ENCODE measurements around the gene KATNB1.

Gene KATNB1

DNA sequence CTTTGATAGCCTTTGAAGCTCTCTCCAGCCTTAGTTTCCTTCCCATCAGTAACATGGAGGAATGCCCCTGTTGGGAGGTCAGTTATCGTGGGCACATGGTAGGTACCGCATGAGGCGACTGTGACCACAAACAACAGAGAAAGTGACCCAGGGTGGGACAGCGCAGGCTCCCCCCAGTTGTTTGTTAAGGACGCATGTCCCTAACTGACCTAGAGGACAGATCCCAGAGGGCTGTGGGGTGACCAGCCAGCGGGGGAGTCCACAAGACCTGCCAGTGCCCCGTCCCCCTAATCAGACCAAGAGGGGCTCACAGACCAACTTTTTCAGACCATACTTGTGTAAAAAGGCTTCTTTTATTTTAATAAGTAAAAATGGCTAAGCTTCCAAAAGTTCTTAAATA is 22.3 kb downstream of the KATNB1 start:
- Histone ChIP-seq H3K9ac (ENCODE audit: low read depth, low read length) (no peak overlapping the region), H3K36me3 (ENCODE audit: insufficient read depth, low read length) (no peaks in the 10 kb centered on the region; the same call in 1 of the 2 replicates), H3K9me3 (ENCODE audit: control insufficient read depth, insufficient read depth, low read length) (no peaks in the 10 kb centered on the region), H3K4me1 (ENCODE audit: insufficient read depth, low read length) (peaks cover 8% of the 10 kb centered on the region; the same call in 1 of the 2 replicates)

DNA sequence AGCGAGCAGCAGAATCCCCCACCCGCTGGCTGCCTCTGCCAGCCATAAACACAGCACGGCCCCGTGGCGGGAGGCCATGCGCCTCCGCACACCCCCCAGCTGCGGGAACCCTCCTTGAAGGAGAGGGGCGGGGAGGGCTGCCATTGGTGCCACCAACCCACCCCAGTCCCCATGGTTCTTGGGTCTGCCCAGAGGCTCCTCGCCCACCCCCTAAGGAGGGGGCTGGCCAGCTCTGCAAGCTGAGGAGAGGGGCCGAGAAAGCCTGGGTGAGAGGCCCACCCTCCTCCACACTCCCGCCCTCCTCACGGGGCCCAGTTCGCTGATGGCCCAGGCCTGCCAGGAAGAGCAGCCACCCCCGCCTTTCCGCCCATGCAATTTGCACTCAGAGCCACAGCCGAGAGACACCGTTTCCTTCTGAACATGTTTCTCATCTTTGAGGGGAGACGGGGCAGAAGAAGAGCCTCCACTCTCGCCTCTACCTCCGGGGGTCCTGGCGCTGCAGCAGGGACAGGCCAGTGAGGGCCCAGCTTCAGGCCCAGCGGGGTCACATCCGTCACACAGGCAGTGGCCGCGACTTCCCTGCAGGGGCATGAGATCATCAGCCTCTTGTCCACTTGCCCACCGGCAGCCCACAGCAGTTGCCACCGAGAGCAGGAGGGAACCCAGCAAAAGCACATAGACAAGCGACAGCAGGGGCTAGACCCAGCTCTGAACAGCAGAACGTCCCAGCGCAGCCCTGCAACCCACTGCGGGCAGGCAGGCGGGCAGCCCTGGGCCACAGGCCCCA is 23.0 kb downstream of the KATNB1 start:
- H3K36me3 ChIP-seq (ENCODE audit: insufficient read depth, low read length) = no peaks in the 10 kb centered on the region; the same call in 1 of the 2 replicates
- H3K9ac ChIP-seq (ENCODE audit: low read depth, low read length) = no peak overlapping the region
- H3K4me1 ChIP-seq (ENCODE audit: insufficient read depth, low read length) = peaks cover 8% of the 10 kb centered on the region; the same call in 1 of the 2 replicates
- H3K9me3 ChIP-seq (ENCODE audit: control insufficient read depth, insufficient read depth, low read length) = no peaks in the 10 kb centered on the region

DNA sequence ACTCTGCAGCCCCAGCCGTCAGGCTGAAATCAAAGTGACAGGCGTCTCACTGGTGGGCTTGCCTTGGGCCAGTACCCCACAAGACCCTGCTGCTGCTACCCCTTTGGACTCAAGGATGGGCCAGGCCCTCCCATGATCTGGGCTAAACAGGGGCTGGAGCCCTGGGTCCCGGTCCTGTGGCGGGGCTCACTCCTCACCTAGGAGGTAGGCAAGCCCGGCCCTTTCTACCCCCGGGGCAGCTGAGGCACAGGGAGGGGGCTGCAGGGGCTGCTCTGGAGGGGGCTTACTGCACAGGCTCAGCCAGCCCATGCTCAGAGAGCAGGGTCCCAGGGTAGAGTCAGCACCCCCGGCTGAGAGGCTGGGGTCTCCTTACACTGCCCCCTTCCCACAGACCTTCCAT is 23.6 kb downstream of the KATNB1 start:
- Histone ChIP-seq H3K4me1 (ENCODE audit: insufficient read depth, low read length) (peaks cover 8% of the 10 kb centered on the region; the same call in 1 of the 2 replicates), H3K36me3 (ENCODE audit: insufficient read depth, low read length) (no peaks in the 10 kb centered on the region; the same call in 1 of the 2 replicates), H3K9me3 (ENCODE audit: control insufficient read depth, insufficient read depth, low read length) (no peaks in the 10 kb centered on the region), H3K9ac (ENCODE audit: low read depth, low read length) (no peak overlapping the region)

DNA sequence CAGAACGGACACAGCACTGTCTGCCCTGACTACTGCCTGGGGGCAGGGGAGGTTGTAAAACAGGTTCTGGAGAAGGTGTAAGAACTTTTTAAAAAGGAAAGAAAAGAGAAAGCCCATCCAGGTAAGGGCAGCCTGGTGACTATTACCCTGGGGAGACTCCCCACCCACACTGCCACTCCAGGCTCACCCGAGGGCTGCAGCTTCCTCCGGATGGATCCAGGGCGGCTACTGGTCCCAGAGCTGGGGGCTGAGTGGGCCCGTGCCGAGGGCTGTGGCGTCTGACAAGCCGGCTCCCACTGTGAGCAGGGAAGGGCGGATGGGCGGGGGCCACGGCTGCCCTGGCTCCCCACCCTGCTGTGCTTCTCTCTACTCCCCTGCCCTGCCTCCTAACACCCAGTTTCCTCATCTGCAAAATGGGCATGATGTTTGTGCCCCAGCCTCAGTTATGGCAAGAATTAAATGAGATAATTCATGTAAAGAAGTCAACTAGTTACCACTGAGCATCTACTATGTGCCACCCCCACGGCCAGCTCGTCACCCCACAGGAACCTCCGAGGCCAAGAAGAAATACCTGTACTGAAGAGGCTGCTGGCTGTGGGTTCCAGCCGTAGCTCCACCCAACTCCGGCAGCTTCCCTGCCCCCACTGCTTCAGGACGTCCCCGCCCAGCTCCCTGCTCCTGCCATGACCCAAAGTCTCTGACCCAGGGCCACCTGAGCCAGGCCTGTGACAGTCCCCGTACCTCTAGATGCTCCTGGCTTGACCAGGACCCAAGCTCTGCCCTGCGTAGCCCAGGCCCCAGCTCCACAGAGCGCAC is 24.2 kb downstream of the KATNB1 start:
- H3K9ac ChIP-seq (ENCODE audit: low read depth, low read length) = no peak overlapping the region
- H3K36me3 ChIP-seq (ENCODE audit: insufficient read depth, low read length) = no peaks in the 10 kb centered on the region; the same call in 1 of the 2 replicates

DNA sequence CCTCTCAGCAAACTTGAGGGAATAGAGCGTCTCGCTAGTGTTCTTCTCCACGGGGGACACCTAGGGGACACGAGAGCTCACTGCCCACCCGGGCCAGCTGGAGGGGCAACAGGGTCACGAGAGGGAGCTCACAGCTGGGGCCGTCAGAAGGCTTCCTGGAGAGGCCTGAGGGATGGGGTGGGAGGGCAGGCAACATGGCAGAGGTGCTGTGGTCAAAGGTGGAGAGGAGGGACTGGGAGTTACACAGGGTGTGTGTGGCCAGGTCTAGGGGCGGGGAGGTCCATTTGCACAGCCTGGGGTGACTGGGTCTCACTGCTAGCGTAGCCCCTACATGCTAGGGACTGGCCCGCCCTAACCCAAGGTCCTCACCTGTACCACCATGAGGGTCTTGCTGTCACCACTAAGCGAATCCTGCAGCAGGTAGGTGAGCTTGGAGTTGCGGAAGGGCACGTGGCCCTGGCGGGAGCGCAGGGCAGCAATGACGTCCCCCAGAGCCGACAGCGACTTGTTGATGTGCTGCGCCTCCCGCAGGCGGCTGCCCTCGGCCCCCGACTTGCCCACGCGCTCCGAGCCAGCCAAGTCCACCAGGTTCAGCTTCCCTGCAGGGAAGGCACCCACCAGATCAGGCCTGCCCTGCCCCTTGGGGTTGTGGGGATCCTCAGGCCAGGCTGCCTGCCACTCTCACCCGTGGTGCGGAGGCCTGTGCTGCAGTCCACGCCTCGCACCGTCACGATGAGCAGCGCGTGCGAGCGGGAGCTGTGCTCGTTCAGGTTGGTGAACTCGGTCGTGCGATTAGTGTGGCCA is 25.0 kb downstream of the KATNB1 start:
- Histone ChIP-seq H3K9ac (ENCODE audit: low read depth, low read length) (no peak overlapping the region), H3K4me1 (ENCODE audit: insufficient read depth, low read length) (peaks cover 16% of the 10 kb centered on the region), H3K36me3 (ENCODE audit: insufficient read depth, low read length) (no peaks in the 10 kb centered on the region; the same call in 1 of the 2 replicates), H3K9me3 (ENCODE audit: control insufficient read depth, insufficient read depth, low read length) (no peaks in the 10 kb centered on the region)

More for the DNA sequence above, 24.2 kb downstream of the KATNB1 start:
- Histone ChIP-seq H3K4me1 (ENCODE audit: insufficient read depth, low read length) (peaks cover 11% of the 10 kb centered on the region; the same call in 1 of the 2 replicates), H3K9me3 (ENCODE audit: control insufficient read depth, insufficient read depth, low read length) (no peaks in the 10 kb centered on the region)

DNA sequence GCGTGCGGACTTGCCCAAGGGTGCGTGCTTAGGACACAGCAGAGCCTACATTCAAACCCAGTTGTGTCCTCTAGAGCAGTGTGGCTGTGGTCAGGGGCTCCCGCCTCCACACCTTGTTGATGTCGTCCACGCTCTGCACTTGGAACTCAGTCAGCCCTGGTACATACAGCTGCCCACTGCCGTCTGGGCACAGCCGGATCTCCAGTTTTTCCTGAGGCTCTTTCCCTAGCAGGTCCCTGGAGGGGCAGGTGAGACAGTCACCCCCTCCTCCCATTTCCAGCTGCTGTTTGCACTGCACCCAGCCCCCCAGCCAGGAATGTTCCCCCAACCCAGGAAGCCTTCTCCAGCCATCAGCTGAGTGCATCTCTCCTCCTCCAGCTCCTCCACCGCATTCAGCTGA is 25.7 kb downstream of the KATNB1 start:
- no peak overlapping the region for H3K9ac ChIP-seq (ENCODE audit: low read depth, low read length)
- no peaks in the 10 kb centered on the region; the same call in 1 of the 2 replicates for H3K36me3 ChIP-seq (ENCODE audit: insufficient read depth, low read length)
- no peaks in the 10 kb centered on the region for H3K9me3 ChIP-seq (ENCODE audit: control insufficient read depth, insufficient read depth, low read length)
- peaks cover 17% of the 10 kb centered on the region for H3K4me1 ChIP-seq (ENCODE audit: insufficient read depth, low read length)

DNA sequence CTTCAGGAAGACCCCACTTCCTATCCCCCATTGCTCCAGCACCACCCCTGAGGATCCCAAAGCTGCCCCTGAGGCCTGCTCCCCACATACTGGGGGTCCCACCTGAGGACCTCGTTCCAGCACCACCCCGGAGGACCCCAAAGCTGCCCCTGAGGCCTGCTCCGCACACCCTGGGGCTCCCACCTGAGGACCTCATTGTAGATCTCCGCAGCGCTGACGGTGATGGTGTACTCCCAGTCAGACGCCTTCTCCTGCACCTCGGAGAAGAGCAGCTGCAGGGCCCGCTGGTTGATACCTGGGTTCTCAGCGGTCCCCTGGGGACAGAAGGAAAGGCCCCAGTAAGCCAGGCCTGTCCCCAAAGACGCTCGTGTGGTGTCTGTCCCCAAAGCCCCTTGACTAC is 26.4 kb downstream of the KATNB1 start:
- Histone ChIP-seq H3K36me3 (ENCODE audit: insufficient read depth, low read length) (no peaks in the 10 kb centered on the region; the same call in 1 of the 2 replicates), H3K9me3 (ENCODE audit: control insufficient read depth, insufficient read depth, low read length) (no peaks in the 10 kb centered on the region), H3K9ac (ENCODE audit: low read depth, low read length) (no peak overlapping the region)

DNA sequence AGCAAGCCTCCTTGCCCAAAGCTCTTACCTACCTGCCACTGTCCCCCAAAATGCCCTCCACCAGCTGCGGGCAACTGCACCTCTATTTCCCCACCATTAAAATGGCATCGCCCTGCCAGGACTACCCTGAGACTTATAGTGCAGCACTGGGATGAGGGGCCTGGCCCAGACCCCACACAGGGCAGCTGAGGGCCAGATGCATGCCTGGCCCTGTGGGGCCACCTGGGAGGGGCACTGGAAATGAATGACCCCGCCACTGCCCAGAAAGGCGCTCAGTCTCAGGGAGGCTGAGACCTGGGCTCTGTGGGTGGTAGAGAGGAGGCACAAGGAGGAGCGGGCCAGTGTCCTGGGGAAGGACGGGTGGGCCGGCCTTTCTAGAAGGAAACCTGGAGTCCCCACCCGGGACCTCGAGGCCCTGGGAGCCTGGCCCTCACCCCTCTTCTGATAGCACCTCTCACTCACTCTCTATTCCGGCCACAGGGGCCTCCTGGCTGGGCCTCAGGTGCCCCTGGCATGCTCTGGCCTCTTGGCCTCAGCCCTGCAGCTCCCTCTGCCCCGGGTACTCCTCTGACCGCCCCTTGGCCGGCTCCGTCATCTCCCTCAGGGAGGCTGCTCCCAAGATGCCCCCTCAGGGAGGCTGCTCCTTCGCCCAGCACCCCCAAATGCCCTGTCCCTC is 26.9 kb downstream of the KATNB1 start:
- H3K9me3 ChIP-seq (ENCODE audit: control insufficient read depth, insufficient read depth, low read length) = no peaks in the 10 kb centered on the region
- H3K9ac ChIP-seq (ENCODE audit: low read depth, low read length) = no peak overlapping the region
- H3K4me1 ChIP-seq (ENCODE audit: insufficient read depth, low read length) = peaks cover 14% of the 10 kb centered on the region
- no peaks in the 10 kb centered on the region; the same call in 1 of the 2 replicates for H3K36me3 ChIP-seq (ENCODE audit: insufficient read depth, low read length)

More for the DNA sequence above, 26.4 kb downstream of the KATNB1 start:
- peaks cover 17% of the 10 kb centered on the region for H3K4me1 ChIP-seq (ENCODE audit: insufficient read depth, low read length)

DNA sequence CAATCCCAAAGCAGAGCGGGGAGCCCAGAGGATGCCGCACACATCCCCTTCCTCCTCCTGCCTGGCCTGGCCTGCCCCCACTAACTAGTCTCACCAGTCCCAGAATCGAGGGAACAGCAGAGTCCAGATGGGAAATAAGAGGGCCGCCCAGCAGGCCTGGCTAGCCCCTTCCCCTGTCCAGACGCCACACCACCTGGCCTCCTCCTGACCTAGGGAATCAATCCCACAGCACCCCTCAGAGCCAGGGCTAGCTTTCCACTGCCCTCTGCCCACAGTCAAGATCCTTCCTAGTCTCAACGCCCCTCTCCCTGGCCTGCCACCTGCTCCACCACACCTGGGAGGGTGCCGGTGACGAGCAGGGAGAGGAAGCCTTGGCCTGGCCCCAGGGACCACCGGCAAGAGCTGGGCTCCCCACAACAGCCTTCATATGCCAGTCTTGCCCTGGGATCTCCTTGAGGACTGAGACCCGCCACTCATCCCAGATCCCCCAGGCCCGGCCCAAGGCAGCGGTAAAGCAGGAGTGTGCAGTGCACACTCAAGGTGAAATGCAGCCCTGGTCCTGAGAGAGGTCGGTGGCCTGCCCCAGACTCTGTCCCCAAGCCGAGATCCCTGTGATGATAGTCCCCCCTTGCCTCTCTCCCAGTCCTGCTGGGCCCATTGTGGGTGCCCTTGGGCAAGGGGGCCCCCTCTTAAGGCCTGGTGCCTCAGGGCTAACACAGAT is 27.9 kb downstream of the KATNB1 start:
- no peak overlapping the region for H3K9ac ChIP-seq (ENCODE audit: low read depth, low read length)
- no peaks in the 10 kb centered on the region for H3K9me3 ChIP-seq (ENCODE audit: control insufficient read depth, insufficient read depth, low read length)
- no peaks in the 10 kb centered on the region for H3K36me3 ChIP-seq (ENCODE audit: insufficient read depth, low read length)
- peaks cover 14% of the 10 kb centered on the region for H3K4me1 ChIP-seq (ENCODE audit: insufficient read depth, low read length)

DNA sequence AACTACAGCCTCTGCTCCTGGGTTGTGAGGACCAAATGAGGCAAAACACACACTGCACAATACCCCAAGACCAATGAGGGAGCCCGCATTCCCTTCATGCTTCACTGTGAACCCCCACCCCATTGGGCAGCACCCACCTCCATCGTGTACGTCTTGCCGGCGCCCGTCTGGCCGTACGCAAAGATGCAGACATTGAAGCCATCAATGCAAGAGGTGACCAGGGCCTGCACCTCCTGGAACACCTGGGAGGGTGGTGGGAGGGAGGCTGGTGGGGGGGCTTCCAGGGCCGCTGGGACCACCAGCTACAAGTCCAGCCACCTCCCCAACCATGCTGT is 28.4 kb downstream of the KATNB1 start:
- Histone ChIP-seq H3K4me1 (ENCODE audit: insufficient read depth, low read length) (peaks cover 14% of the 10 kb centered on the region), H3K9me3 (ENCODE audit: control insufficient read depth, insufficient read depth, low read length) (no peaks in the 10 kb centered on the region), H3K9ac (ENCODE audit: low read depth, low read length) (no peak overlapping the region), H3K36me3 (ENCODE audit: insufficient read depth, low read length) (no peaks in the 10 kb centered on the region)

DNA sequence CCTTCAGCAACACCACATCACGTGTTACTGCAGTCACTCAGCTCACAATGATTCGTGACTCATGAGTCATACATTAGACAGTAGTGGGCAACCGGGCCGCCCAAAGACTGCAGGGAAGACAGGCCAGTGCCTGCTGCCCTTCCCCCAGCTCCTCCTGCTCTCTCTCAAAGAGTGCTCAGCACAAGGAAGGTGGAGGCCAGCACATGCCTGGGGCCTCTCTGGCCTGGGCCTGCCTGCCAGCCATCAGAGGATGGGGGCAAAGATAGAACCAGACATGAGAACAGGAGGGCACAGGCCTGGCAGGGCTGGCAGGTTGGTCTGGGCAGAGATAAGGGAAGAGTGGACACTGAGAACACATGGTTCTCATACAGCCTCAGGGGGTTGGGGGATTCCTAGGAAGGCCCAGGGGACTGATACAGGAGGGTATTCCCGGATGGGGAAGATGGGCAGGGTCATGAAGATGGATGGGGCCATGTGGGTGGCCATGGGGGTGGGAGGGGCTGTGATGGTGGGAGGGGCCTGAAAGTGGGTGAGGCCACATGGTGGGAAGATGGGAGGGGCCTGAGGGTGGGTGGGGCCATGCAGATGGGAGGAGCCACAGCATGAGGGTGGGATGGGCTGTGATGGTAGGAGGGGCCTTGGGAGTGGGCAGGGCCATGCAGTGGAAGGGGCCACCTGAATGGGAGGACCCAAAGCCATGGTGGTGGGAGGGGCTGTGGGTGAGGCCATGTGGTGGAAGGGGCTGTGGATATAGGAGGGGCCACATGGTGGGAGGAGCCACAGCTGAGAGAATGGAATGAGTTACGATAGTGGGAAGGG is 29.0 kb downstream of the KATNB1 start:
- H3K9ac ChIP-seq (ENCODE audit: low read depth, low read length) = no peak overlapping the region
- no peaks in the 10 kb centered on the region for H3K9me3 ChIP-seq (ENCODE audit: control insufficient read depth, insufficient read depth, low read length)
- no peaks in the 10 kb centered on the region for H3K36me3 ChIP-seq (ENCODE audit: insufficient read depth, low read length)
- H3K4me1 ChIP-seq (ENCODE audit: insufficient read depth, low read length) = peaks cover 14% of the 10 kb centered on the region

DNA sequence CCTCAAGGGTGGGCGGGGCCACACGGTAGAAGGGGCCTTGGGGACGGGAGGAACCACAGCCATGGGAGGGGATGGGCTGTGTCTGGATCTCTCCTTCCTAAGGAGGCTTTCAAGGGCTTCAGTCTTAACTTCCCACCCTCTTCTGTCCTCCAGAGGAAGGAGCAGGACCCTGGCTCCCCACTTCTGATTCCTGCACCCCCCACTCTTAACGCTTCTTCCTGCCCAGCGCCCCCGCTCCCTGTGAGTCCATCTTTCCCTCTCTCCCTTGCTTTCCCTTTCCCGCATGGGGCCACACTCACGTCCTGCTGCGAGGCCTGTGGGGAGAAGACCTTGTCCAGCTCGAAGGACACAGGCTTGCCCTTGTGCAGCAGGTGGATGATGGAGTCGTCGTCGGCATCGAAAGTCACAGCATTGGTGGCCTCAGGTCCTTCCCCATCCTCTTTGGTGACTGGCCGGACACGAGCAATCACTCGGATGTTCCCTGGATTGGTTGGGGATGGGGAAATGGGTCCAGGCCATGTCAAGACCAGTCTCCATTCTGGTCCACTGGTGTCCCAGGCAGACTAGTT is 29.7 kb downstream of the KATNB1 start:
- no peak overlapping the region for H3K9ac ChIP-seq (ENCODE audit: low read depth, low read length)
- H3K9me3 ChIP-seq (ENCODE audit: control insufficient read depth, insufficient read depth, low read length) = no peaks in the 10 kb centered on the region
- H3K36me3 ChIP-seq (ENCODE audit: insufficient read depth, low read length) = no peaks in the 10 kb centered on the region; the same call in 1 of the 2 replicates
- peaks cover 12% of the 10 kb centered on the region for H3K4me1 ChIP-seq (ENCODE audit: insufficient read depth, low read length)
